Activated CD8-positive, alpha-beta memory T cell treated with anti-CD3 and anti-CD28 coated beads for 24 hours (primary cell): ENCODE results near the gene GEMIN5.
"Not testable (repeated sequence)": the region's sequence is repeated elsewhere in the genome, so short reads cannot be mapped to it uniquely, and the experiment has no call there.

Experiments used
- DNase-seq: peaks from one replicate; pipeline ENCODE4 v3.0.0-alpha.2; 2020

GEMIN5 gene

DNA sequence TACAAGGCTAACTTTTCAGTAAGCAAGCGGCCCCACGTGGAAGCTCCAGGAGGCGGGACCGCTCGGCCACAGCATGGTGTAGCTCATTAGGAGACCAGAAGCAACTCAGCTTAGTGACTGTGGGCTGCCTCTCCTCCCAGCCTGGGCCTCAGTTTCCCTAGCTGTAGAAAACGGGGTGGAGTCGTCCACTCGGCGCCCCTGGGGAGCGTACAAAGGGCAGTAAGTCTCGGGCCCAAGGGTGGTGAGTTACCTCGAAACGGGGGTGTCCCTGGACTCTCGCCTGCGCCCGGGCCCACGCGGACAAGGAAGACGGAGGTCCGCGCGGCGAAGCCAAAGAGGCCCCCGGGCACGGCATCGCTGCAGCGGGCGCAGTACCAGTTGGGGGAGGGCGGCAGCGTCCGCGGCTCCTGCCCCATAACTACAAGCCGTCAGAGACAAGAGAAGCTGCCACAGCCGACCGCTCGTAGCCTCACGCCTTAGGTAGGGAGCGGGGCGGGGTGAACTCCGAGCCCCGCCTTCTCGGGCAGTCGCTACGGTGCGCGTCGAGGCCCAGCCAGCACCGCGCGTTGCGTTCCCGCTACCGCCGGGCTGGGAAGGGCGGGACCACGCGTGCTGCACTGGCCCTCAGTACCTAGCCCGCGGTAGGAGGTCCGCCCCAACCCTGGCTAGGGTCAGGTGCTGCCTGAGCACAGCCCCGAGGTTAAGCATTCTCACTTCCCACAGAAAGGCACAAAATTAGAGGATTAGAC lies at the start of gene GEMIN5:
Gene GEMIN5 (minus strand): TSS at position 494 of the 749 bp plus-strand sequence. CDS start 78 bp downstream, at position 416.
- DNase-seq: peak; percentile 92

DNA sequence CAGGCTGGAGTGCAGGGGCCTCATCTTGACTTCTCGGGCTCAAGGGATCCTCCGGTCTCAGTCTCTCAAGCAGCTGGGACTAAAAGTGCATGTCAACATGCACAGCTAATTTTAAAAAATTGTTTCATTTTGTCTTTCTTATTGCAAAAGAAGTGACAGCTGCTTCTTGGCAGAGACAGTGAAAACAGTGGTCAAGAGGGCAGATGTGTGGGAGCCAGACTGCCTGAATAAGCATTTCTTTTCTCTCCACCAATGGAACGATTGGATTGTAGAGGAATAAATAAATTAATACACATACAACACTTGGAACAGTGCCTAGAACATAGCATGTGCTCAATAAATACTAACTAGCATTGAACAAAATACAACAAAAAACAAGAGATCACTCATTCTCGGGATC lies 48.1 kb upstream of the GEMIN5 start:
- DNase-seq: no peak

- DNase-seq: no peak
Measured at GRCh38 chr5:154984946-154985516, 47.0 kb upstream of the GEMIN5 start.

- not testable (repeated sequence) for DNase-seq
Measured at GRCh38 chr5:154978294-154978693, 40.3 kb upstream of the GEMIN5 start.

- no peak for DNase-seq
Measured at GRCh38 chr5:154977409-154977808, 39.4 kb upstream of the GEMIN5 start.

- not testable (repeated sequence) for DNase-seq
Measured at GRCh38 chr5:154976082-154976481, 38.1 kb upstream of the GEMIN5 start.

- DNase-seq: no peak
Measured at GRCh38 chr5:154972476-154973080, 34.6 kb upstream of the GEMIN5 start.

GRCh38 chr5:154971501-154971900 lies 33.5 kb upstream of the GEMIN5 start:
- DNase-seq: no peak

- no peak for DNase-seq
Measured at GRCh38 chr5:154970759-154971158, 32.7 kb upstream of the GEMIN5 start.

DNA sequence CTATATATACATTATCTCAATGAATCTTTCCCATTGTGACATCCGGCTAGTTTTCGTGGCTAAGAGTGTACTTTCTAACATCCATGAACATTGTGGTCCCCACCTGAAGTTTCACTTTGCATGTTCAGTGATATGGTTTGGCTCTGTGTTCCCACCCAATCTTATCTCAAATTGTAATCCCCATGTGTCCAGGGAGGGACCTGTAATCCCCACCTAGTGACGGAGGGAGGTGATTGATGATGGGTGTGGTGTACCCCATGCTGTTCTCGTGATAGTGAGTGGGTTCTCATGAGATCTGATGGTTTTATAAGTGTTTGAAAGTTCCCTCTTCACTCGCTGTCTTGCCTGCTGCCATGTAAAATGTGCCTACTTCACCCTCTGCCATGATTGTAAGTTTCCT lies 30.9 kb upstream of the GEMIN5 start:
- DNase-seq: no peak

DNA sequence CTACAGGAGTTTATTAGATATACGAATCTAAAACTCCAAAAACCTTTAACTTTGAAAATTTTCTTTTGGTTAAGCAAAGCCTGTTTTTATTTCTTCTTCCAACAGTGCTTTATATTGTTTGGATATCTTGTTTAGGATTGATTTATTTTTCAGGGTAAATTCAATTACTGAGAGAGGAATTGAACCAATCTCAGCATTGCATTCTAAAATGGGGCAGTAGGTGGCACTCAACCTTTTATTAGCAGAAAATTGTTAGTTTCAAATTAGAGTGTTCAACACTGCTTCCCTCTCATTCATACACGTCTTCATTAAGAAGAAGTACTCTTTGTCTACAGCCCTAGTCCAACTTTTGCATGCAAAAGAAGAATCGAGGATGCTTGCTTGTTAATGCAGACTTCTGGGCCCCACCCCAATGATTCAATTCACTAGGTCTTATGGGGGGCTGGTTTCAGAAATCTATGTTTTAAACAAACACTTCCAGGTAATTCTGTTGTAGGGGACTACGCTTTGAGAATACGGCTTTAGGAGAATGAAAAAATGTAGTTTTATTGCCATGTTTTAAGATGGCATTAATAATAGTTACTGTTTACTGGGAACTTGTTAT lies 29.5 kb upstream of the GEMIN5 start:
- no peak for DNase-seq

DNA sequence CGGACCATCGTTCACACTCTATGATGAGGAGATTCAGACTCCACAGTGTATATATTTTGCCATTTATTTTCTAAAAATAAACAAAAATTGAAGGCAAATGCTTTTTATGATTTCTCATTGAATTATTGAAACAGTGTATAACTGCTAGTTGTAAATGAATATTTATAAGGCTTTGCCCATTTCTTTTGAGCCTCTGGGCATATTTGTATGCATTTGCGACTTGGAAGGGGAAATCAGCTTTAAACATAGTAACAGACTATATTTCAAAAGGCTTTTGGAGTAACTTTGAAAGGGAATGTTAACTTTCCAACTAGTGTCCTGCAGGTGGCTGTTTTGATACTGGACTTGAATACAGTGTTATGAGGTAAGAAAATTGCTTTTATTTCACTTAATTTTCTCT lies 28.9 kb upstream of the GEMIN5 start:
- no peak for DNase-seq

DNA sequence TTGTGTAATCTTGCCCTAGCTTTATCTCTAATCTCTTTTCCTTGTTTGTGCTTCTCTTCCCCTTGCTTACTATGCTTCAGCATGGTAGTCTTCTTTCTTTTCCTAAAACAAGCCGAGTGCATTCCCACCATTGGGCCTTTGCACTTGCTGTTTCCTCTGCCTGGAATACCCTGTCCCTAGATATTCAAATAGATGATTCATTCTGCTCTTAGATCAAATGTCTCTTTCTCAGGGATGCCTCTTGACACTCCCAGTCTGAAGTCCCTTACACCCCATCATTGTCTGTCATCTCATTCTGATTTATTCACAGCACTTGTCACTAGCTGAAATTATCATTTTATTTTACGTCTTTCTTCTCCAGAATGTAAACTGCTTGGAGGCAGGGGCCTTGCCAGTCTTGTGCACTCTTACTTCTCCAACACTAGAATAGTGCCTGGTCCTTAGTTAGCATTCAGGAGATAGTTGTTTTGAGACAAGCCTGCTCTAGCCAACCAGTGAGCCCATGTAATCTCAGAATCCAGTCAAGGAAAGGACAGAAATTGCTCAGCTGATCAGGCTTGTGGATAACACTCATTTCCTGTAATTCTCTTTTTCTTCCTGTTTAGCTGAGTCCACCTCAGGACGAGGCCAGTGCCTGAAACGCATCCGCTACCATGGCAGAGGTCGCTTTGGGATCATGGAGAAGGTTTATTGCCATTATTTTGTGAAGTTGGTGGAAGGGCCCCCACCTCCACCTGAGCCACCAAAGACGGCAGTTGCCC lies 28.2 kb upstream of the GEMIN5 start:
- DNase-seq: no peak

- no peak for DNase-seq
Measured at GRCh38 chr5:154962494-154962893, 24.5 kb upstream of the GEMIN5 start.

GRCh38 chr5:154956712-154957111 lies 18.7 kb upstream of the GEMIN5 start:
- no peak for DNase-seq

- no peak for DNase-seq
Measured at GRCh38 chr5:154949781-154950180, 11.8 kb upstream of the GEMIN5 start.

DNA sequence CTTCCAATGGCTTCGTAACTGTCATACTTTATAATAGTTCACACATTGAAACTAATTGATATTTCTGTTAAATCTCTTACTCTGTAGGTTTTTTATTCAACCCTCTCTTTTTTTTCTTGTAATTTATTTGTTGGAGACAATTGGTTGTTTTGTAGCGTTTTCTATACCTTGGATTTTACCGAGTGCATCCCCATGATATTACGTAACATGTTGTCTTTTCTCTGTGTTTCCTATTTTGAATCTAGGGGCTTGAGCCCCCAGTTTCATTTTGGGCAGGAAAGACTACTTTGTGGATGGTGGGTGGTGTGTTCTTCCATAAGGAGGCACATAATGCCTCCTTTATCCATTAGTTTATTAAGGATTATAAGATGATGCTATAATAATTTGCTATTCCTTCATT lies 10.3 kb upstream of the GEMIN5 start:
- no peak for DNase-seq

- no peak for DNase-seq
Measured at GRCh38 chr5:154947778-154948177, 9.8 kb upstream of the GEMIN5 start.

DNA sequence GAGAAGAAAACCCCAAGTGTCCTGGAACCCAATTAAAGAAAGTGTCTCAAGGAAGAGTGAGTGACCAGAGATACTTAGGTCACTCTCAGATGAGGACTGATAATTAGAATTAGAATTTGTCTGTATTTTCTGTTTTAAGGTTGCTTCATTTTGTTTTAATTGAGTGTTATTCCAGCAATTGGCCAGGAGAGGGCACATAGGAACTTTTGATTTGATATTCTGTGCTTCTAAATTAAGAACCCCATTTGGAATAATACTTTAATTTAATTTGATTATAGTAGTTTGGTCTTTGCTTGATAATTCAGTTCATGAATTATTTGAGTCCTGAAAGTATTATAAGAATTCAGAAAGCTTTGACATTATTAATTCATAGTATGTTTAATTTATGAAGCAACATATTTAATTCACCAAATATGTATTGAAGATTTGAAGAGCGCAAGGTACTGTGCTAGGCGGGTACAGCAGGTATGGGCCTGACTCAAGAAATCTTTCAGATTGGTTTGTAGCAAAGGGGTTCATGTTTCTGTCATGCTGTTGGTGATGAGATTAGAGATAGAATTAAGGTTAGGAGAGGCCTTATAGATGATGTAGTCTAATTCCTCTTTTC lies 7.8 kb upstream of the GEMIN5 start:
- no peak for DNase-seq

DNA sequence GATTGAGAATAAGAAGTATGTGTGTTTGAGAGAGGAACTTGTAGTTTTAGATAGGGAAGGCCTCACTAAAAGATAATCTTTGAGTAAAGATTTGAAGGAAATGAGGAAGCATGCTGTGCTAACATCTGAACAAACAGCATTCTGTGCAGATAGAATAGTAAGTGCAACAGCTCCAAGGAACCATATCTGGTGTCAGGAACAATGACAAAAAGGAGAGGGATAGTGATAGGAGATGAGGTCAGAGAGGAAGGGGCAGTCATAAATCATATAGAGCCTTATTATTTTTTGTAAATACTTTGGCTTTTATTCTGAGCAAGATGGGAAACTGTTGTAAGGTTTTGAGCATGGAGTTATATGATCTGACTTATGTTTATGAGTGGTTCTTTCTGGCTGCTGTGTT lies 6.7 kb upstream of the GEMIN5 start:
- no peak for DNase-seq

DNA sequence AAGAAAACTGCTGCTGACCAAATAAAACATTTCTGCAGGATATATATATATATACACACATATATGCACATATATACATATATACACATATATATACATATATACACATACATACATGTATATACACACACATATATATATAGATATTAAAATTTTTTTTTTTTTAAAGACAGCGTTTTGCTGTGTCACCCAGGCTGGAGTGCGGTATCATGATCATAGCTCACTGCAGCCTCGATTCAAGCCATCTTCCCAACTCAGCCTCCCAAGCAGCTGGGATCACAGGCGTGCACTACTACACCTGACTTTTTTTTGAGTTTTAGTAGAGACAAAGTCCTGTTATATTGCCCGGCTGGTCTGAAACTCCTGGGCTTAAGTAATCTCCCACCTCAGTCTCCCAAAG lies 5.5 kb upstream of the GEMIN5 start:
- no peak for DNase-seq

- peak; percentile 97 for DNase-seq
Measured at GRCh38 chr5:154940772-154941620, 3.0 kb upstream of the GEMIN5 start, which contains the start of gene MRPL22. Gene MRPL22 (plus strand): TSS chr5:154941073. CDS start chr5:154941111, 38 bp downstream.
